ENCODE data around the gene HMX1. TPM values are rescaled to one million over a fixed set of nuclear protein-coding genes. Genes with fewer than 3 reads are reported as not detected.

Gene HMX1
- total RNA-seq, 5 donors from 2014 or later (not counting 1 experiment from before 2014, with no cell fraction given): not detected

DNA sequence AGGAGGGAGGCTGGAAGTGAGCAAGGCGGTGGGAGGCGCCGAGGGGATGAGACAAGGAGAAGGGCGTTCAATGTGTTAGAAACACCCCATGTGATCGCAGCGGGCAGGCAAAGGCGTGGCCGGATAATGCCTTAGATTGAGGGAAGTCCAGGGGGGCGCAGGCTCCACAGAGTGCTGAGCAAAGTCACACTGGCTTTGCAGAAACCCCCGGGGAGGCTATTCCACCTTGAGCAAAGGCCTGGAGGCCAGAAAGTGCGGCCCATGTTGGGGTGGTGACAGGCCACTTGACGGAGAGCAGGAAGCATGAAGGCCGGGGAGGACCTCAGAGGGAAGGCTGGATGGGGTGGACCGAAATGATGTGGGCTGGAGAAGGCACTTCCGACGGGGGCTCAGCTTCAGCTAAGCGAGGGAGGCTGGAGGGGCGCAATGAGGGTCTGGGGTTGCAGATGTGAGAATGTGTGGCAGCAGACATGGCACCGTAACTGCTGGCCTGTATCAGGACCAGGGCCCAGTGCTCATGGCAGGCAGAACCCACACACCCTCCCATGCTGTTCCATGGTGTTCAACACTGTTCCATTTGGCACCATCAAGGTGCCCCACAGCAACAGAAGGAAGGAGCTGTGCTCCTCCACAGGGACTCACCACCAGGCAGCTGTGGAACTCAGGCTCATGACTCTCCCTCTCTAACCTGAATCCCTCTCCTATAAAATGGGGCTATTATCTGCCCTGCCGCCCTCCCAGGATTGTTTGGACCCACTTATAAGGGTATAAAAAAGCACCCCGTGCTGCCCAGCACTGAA, 50.3 kb downstream of the HMX1 start:
- ChIA-PET CTCF (no interaction called here), POLR2A (no interaction called here)
- Mint-ChIP-seq H3K9me3 (no peaks in the 10 kb centered on the region), H3K4me1 (no peaks in the 10 kb centered on the region), H3K36me3 (no peaks in the 10 kb centered on the region), H3K27me3 (peaks cover 15 to 21% of the 10 kb centered on the region in 2 donors), H3K4me3 (no peak overlapping the region), H3K27ac (no peak overlapping the region)
- H3K9me3 ChIP-seq: no peaks in the 10 kb centered on the region
- no peak overlapping the region for H3K27ac ChIP-seq (ENCODE audit: low read length)
- H3K27me3 ChIP-seq (replicated peaks in 1 of 2; ENCODE audit: control insufficient read depth in 2 of 2, extremely low read depth in 1 of 2, insufficient read depth in 2 of 2, low read length in 1 of 2): peaks cover 0 to 38% of the 10 kb centered on the region in 2 experiments
- DNase-seq: peak in 2 of 35 experiments; percentile 8 to 9
- ATAC-seq (replicated peaks in 1 of 4): no peak
- WGBS (ENCODE audit: insufficient coverage): 79% methylated on average over 16 of the region's 21 CpGs
- no peaks in the 10 kb centered on the region for H3K4me1 ChIP-seq (ENCODE audit: control insufficient read depth in 1 of 2, extremely low read depth in 1 of 2, insufficient read depth in 2 of 2, low read length in 2 of 2)
- no peaks in the 10 kb centered on the region for H3K36me3 ChIP-seq (ENCODE audit: control insufficient read depth in 2 of 2, extremely low read depth in 1 of 2, insufficient read depth in 1 of 2, low read length in 1 of 2)
- H3K4me3 ChIP-seq (ENCODE audit: control insufficient read depth in 1 of 2, extremely low read depth in 1 of 2, low read length in 1 of 2): no peak overlapping the region

DNA sequence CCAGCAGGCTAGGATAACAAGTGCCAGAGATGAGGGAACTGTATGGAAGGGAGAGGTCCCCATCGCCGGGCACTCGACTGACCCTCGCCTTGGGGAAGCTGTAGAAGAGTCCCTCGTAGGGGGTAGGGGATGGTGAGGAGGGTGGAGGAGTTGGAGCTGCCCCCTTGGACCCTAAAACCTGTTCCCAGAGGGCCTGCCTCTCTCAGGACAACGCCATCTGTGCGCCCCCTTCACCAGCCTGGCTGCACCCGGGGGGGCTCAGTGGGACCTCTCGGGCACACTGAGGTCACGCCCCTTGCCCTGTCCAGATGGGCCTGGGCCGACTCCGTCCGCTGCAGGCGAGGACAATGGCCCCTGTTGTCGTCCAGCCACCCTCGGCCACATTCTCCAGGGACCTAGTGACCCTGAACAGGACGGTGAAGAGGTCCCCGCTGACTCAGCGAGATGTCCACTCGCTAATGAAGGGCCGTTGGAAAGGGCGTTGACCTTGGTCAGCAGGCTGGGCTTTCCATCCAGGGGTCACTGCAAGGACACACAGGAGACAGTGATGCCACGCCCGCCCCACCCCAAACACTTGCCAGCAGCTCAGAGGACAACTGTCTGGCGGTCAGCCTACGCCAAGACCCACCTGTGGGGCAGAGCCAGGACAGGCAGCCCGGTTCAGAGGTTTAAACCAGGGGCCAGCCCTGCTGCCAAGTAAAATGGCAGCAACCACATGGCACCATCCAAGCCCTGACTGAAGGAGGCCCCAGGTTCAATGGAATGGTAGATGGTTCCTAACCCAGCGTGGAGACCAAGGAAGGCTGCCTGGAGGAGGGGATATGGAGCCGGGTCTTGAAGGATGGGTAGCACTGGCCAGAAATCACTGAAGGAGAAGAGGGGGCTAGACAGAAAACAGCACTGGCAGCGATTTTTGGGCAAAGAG, 51.2 kb downstream of the HMX1 start:
- H3K9me3 Mint-ChIP-seq: no peaks in the 10 kb centered on the region
- ATAC-seq (replicated peaks in 1 of 4) (no peak), DNase-seq (peak in 1 of 35 experiments; percentile 7)
- H3K27ac Mint-ChIP-seq: no peak overlapping the region
- Histone ChIP-seq H3K4me1 (ENCODE audit: control insufficient read depth in 1 of 2, extremely low read depth in 1 of 2, insufficient read depth in 2 of 2, low read length in 2 of 2) (no peaks in the 10 kb centered on the region), H3K27me3 (replicated peaks in 1 of 2; ENCODE audit: control insufficient read depth in 2 of 2, extremely low read depth in 1 of 2, insufficient read depth in 2 of 2, low read length in 1 of 2) (peaks cover 0 to 38% of the 10 kb centered on the region in 2 experiments), H3K27ac (ENCODE audit: low read length) (no peak overlapping the region), H3K36me3 (ENCODE audit: control insufficient read depth in 2 of 2, extremely low read depth in 1 of 2, insufficient read depth in 1 of 2, low read length in 1 of 2) (no peaks in the 10 kb centered on the region), H3K4me3 (ENCODE audit: control insufficient read depth in 1 of 2, extremely low read depth in 1 of 2, low read length in 1 of 2) (no peak overlapping the region), H3K9me3 (no peaks in the 10 kb centered on the region)
- ChIA-PET CTCF (no interaction called here), POLR2A (no interaction called here)
- no peak overlapping the region for H3K4me3 Mint-ChIP-seq
- H3K36me3 Mint-ChIP-seq: no peaks in the 10 kb centered on the region
- no peaks in the 10 kb centered on the region for H3K4me1 Mint-ChIP-seq
- H3K27me3 Mint-ChIP-seq: peaks cover 15 to 21% of the 10 kb centered on the region in 2 donors
- WGBS (ENCODE audit: insufficient coverage): 86% methylated on average over 25 of the region's 30 CpGs

DNA sequence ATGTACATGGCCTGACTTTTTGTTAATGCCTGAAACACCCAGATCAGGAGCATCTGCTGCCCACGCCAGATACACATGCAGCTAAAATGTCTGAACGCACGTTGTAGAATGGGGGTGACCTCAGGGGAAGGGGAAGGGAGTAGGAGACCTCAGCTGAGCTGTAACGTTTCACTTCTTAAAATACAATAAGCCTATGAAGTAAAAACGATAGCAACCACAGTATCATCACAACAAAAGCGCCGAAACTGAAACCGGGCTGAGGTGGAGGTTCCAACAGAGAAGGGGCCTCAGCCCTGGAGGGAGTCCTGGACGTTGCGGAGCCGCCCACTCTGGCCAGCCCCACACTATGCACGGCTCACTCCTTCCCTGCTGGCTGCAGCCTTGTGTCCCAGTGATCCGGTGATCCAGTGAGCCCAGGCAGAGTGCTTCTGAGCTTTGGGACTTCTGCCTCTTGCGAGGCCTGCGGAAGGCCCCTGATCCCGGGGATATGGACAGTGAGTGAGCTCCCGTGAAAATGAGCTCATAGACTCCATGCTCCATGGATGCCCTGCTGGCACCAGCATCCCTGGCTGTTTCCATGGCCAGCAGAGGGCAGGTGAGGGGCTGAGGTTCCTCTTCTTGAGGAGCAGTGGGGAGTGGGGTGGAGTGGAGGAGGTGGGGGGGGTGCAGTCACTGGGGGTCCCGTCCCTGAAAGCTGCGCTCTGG, 52.0 kb downstream of the HMX1 start:
- Histone ChIP-seq H3K9me3 (no peaks in the 10 kb centered on the region), H3K27ac (ENCODE audit: low read length) (no peak overlapping the region), H3K4me1 (ENCODE audit: control insufficient read depth in 1 of 2, extremely low read depth in 1 of 2, insufficient read depth in 2 of 2, low read length in 2 of 2) (no peaks in the 10 kb centered on the region), H3K27me3 (replicated peaks in 1 of 2; ENCODE audit: control insufficient read depth in 2 of 2, extremely low read depth in 1 of 2, insufficient read depth in 2 of 2, low read length in 1 of 2) (peaks cover 0 to 38% of the 10 kb centered on the region in 2 experiments), H3K36me3 (ENCODE audit: control insufficient read depth in 2 of 2, extremely low read depth in 1 of 2, insufficient read depth in 1 of 2, low read length in 1 of 2) (no peaks in the 10 kb centered on the region), H3K4me3 (ENCODE audit: control insufficient read depth in 1 of 2, extremely low read depth in 1 of 2, low read length in 1 of 2) (no peak overlapping the region)
- Mint-ChIP-seq H3K36me3 (no peaks in the 10 kb centered on the region), H3K4me3 (no peak overlapping the region), H3K9me3 (no peaks in the 10 kb centered on the region), H3K27me3 (peaks cover 15 to 21% of the 10 kb centered on the region in 2 donors), H3K27ac (no peak overlapping the region), H3K4me1 (no peaks in the 10 kb centered on the region)
- ATAC-seq (replicated peaks in 1 of 4) (no peak), DNase-seq (no peak)
- CTCF ChIA-PET: no interaction called here
- POLR2A ChIA-PET: no interaction called here
- 84% methylated on average over 15 of the region's 19 CpGs for WGBS (ENCODE audit: insufficient coverage)

DNA sequence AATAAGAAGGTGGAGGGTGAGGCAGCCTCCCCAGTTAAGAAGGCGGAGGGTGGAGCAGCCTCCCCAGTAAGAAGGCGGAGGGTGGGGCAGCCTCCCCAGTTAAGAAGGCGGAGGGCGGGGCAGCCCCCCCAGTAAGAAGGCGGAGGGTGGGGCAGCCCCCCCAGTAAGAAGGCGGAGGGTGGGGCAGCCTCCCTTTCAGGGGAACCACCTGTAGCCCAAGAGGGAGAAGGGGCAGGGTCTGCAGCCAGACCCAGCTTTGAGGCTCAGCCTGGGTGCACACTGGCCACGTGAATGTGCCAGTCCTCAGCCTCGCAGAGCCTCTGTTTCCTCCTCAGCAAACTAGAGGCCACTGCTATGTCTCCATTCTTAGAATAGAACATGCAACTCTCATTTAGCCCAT, 52.6 kb downstream of the HMX1 start:
- no peak overlapping the region for H3K4me3 Mint-ChIP-seq
- no peak overlapping the region for H3K4me3 ChIP-seq (ENCODE audit: control insufficient read depth in 1 of 2, extremely low read depth in 1 of 2, low read length in 1 of 2)
- peaks cover 0 to 38% of the 10 kb centered on the region in 2 experiments for H3K27me3 ChIP-seq (replicated peaks in 1 of 2; ENCODE audit: control insufficient read depth in 2 of 2, extremely low read depth in 1 of 2, insufficient read depth in 2 of 2, low read length in 1 of 2)
- no peaks in the 10 kb centered on the region for H3K36me3 ChIP-seq (ENCODE audit: control insufficient read depth in 2 of 2, extremely low read depth in 1 of 2, insufficient read depth in 1 of 2, low read length in 1 of 2)
- ATAC-seq (replicated peaks in 1 of 4) (no peak), DNase-seq (no peak)
- ChIA-PET CTCF (no interaction called here), POLR2A (no interaction called here)
- H3K9me3 ChIP-seq: no peaks in the 10 kb centered on the region
- no peaks in the 10 kb centered on the region for H3K4me1 ChIP-seq (ENCODE audit: control insufficient read depth in 1 of 2, extremely low read depth in 1 of 2, insufficient read depth in 2 of 2, low read length in 2 of 2)
- no peak overlapping the region for H3K27ac Mint-ChIP-seq
- H3K9me3 Mint-ChIP-seq: no peaks in the 10 kb centered on the region
- H3K4me1 Mint-ChIP-seq: no peaks in the 10 kb centered on the region
- WGBS (ENCODE audit: insufficient coverage): 66% methylated on average over 6 of the region's 8 CpGs
- H3K27ac ChIP-seq (ENCODE audit: low read length): no peak overlapping the region
- no peaks in the 10 kb centered on the region for H3K36me3 Mint-ChIP-seq
- peaks cover 15 to 20% of the 10 kb centered on the region in 2 donors for H3K27me3 Mint-ChIP-seq

DNA sequence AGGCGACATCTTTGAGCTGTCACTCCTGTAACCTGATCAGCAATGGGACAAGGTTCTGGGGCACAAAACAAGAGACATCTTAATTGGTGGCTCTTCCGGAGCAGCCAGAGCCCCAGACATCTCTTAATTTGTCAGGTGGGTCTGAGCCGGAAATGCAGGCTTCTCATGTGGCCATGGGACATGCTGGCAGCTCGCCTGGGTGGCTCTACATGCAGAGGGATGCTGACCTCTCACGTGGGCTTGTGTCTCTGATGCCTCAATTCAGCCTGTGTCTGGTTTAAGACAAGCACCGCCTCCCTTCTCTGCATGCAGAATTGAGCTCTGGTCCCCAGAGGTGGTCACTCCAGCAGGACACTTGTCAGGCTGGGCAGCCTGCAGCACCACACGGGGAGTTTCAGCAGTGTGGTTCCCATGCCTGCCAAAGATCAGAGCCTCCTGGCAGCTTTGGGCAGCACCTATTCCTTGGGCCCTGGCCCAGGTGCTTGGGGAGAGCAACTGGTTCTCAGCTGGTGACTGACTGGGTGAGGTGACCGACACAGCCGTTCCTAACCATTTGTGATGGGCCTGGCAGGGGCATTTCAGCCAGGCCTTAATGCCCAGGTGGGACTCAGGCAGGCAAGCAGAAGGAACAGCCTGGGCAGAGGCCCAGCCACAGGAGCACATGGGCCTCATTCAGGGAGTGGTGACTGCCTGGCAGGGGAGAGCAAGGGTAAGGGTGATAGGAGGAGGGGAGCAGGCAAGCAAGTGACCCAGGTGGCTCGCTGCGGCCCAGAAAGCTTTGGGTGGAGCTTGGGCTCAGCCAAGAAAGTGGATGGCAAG, 53.4 kb downstream of the HMX1 start:
- no peaks in the 10 kb centered on the region for H3K9me3 Mint-ChIP-seq
- POLR2A ChIA-PET: no interaction called here
- DNase-seq (peak in 1 of 35 experiments; percentile 23), ATAC-seq (replicated peaks in 1 of 4) (no peak)
- no peaks in the 10 kb centered on the region for H3K36me3 ChIP-seq (ENCODE audit: control insufficient read depth in 2 of 2, extremely low read depth in 1 of 2, insufficient read depth in 1 of 2, low read length in 1 of 2)
- H3K4me1 Mint-ChIP-seq: no peaks in the 10 kb centered on the region
- H3K27me3 Mint-ChIP-seq: peaks cover 15 to 16% of the 10 kb centered on the region in 2 donors
- H3K27ac ChIP-seq (ENCODE audit: low read length): no peak overlapping the region
- no peak overlapping the region for H3K4me3 ChIP-seq (ENCODE audit: control insufficient read depth in 1 of 2, extremely low read depth in 1 of 2, low read length in 1 of 2)
- H3K36me3 Mint-ChIP-seq: no peaks in the 10 kb centered on the region
- no peaks in the 10 kb centered on the region for H3K4me1 ChIP-seq (ENCODE audit: control insufficient read depth in 1 of 2, extremely low read depth in 1 of 2, insufficient read depth in 2 of 2, low read length in 2 of 2)
- no peaks in the 10 kb centered on the region for H3K9me3 ChIP-seq
- no peak overlapping the region for H3K4me3 Mint-ChIP-seq
- 84% methylated on average over 9 of the region's 11 CpGs for WGBS (ENCODE audit: insufficient coverage)
- H3K27ac Mint-ChIP-seq: no peak overlapping the region
- H3K27me3 ChIP-seq (replicated peaks in 1 of 2; ENCODE audit: control insufficient read depth in 2 of 2, extremely low read depth in 1 of 2, insufficient read depth in 2 of 2, low read length in 1 of 2): peaks cover 0 to 38% of the 10 kb centered on the region in 2 experiments
- CTCF ChIA-PET: no interaction called here

DNA sequence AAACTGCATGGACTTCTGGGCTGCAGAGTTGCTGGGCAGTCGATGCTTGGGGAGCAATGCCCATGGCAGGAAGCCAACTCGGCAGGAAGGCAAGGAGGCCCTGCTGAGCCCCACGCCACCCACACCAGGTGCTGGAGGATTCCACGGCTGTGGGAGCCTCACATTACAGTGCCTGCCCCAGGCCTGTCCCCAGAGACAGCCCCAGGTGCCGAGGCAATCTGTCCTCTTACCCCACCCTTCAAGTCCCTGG, 53.9 kb downstream of the HMX1 start:
- Mint-ChIP-seq H3K36me3 (no peaks in the 10 kb centered on the region), H3K4me1 (no peaks in the 10 kb centered on the region), H3K9me3 (no peaks in the 10 kb centered on the region), H3K4me3 (no peak overlapping the region), H3K27me3 (peaks cover 15 to 16% of the 10 kb centered on the region in 2 donors), H3K27ac (no peak overlapping the region)
- Histone ChIP-seq H3K27me3 (replicated peaks in 1 of 2; ENCODE audit: control insufficient read depth in 2 of 2, extremely low read depth in 1 of 2, insufficient read depth in 2 of 2, low read length in 1 of 2) (peaks cover 0 to 38% of the 10 kb centered on the region in 2 experiments), H3K27ac (ENCODE audit: low read length) (no peak overlapping the region), H3K36me3 (ENCODE audit: control insufficient read depth in 2 of 2, extremely low read depth in 1 of 2, insufficient read depth in 1 of 2, low read length in 1 of 2) (no peaks in the 10 kb centered on the region), H3K4me1 (ENCODE audit: control insufficient read depth in 1 of 2, extremely low read depth in 1 of 2, insufficient read depth in 2 of 2, low read length in 2 of 2) (no peaks in the 10 kb centered on the region), H3K4me3 (ENCODE audit: control insufficient read depth in 1 of 2, extremely low read depth in 1 of 2, low read length in 1 of 2) (no peak overlapping the region), H3K9me3 (no peaks in the 10 kb centered on the region)
- DNase-seq (peak in 1 of 35 experiments; percentile 10), ATAC-seq (replicated peaks in 1 of 4) (no peak)
- WGBS (ENCODE audit: insufficient coverage): 29% methylated on average over 4 of the region's 5 CpGs
- ChIA-PET CTCF (no interaction called here), POLR2A (no interaction called here)
